Measurements from ENCODE around the gene KRTAP5-5.
"Not testable (repeated sequence)": the region's sequence is repeated elsewhere in the genome, so short reads cannot be mapped to it uniquely, and the experiment has no call there.

The KRTAP5-5 gene

GRCh38 chr11:1607901-1608300 lies 21.7 kb upstream of the KRTAP5-5 start:
- DNase-seq: not testable (repeated sequence)

- no peak for DNase-seq
Measured at GRCh38 chr11:1608363-1608762, 21.2 kb upstream of the KRTAP5-5 start, which contains the start of gene KRTAP5-3. Gene KRTAP5-3 (minus strand): TSS chr11:1608463. CDS start chr11:1608385, 78 bp downstream.

- no peak for DNase-seq
Measured at GRCh38 chr11:1618231-1618630, 11.3 kb upstream of the KRTAP5-5 start.

GRCh38 chr11:1619449-1619848 lies 10.1 kb upstream of the KRTAP5-5 start:
- no peak for DNase-seq

- DNase-seq: no peak
Measured at GRCh38 chr11:1622086-1622485, 7.5 kb upstream of the KRTAP5-5 start, which contains the start of gene KRTAP5-4. Gene KRTAP5-4 (minus strand): TSS chr11:1622138. CDS start chr11:1622093, 45 bp downstream.

GRCh38 chr11:1623716-1624115 lies 5.9 kb upstream of the KRTAP5-5 start:
- no peak for DNase-seq

GRCh38 chr11:1624621-1625020 lies 5.0 kb upstream of the KRTAP5-5 start:
- DNase-seq: no peak

GRCh38 chr11:1625541-1625940 lies 4.0 kb upstream of the KRTAP5-5 start:
- no peak for DNase-seq

GRCh38 chr11:1628506-1629325 lies 859 bp upstream of the KRTAP5-5 start:
- DNase-seq: no peak

- no peak for DNase-seq
Measured at GRCh38 chr11:1630271-1630670, 696 bp downstream of the KRTAP5-5 start.

- DNase-seq: no peak
Measured at GRCh38 chr11:1631066-1631568, 1.5 kb downstream of the KRTAP5-5 start.

GRCh38 chr11:1632053-1632714 lies 2.6 kb downstream of the KRTAP5-5 start:
- no peak for DNase-seq

- DNase-seq: no peak
Measured at GRCh38 chr11:1633864-1634263, 4.3 kb downstream of the KRTAP5-5 start.

- no peak for DNase-seq
Measured at GRCh38 chr11:1636291-1636950, 6.8 kb downstream of the KRTAP5-5 start.

- DNase-seq: no peak
Measured at GRCh38 chr11:1637628-1638027, 8.1 kb downstream of the KRTAP5-5 start.

GRCh38 chr11:1638344-1638743 lies 8.8 kb downstream of the KRTAP5-5 start:
- DNase-seq: no peak

GRCh38 chr11:1639102-1639620 lies 9.6 kb downstream of the KRTAP5-5 start:
- no peak for DNase-seq

- DNase-seq: no peak
Measured at GRCh38 chr11:1639666-1640065, 10.1 kb downstream of the KRTAP5-5 start.

- no peak for DNase-seq
Measured at GRCh38 chr11:1640076-1640946, 10.7 kb downstream of the KRTAP5-5 start.

GRCh38 chr11:1641096-1641495 lies 11.5 kb downstream of the KRTAP5-5 start:
- DNase-seq: no peak

GRCh38 chr11:1642288-1643145 lies 12.9 kb downstream of the KRTAP5-5 start:
- DNase-seq: no peak

Data from kidney glomerular epithelial cell (primary cell).